Fibroblast of the aortic adventitia (primary cell): ENCODE measurements around the gene NME2. TPM values are rescaled to one million over a fixed set of nuclear protein-coding genes. Genes with fewer than 3 reads are reported as not detected.
"Not testable (repeated sequence)": the region's sequence is repeated elsewhere in the genome, so short reads cannot be mapped to it uniquely, and the experiment has no call there.

Source experiments
- DNase-seq: peaks from one replicate; pipeline ENCODE4 v3.0.0-alpha.2; 2010; ENCODE audit warnings: low read depth
- H3K4me3 ChIP-seq: 2 replicates; pipeline ENCODE4 v1.5.1; 2011; ENCODE audit warnings: low read depth, mild to moderate bottlenecking, control low read depth, low read length, moderate library complexity
- CTCF ChIP-seq: IDR thresholded peaks from 2 replicates; pipeline ENCODE4 v1.5.1; 2011; ENCODE audit warnings: mild to moderate bottlenecking, low read length, control low read depth, inconsistent platforms; ENCODE audit not compliant: insufficient read depth
- total RNA-seq: library from RNA; depleted of rRNA; stranded (reverse); fragments of >200 nt; gene quantifications from 2 replicates; pipeline ENCODE4 v1.2.3, GENCODE V29; 2012; ENCODE audit warnings: low replicate concordance

The NME2 gene
- total RNA-seq, 1 donor = 622 TPM

GRCh38 chr17:51121620-51122472 lies 44.4 kb upstream of the NME2 start:
- TF ChIP-seq CTCF = no peak
- H3K4me3 ChIP-seq = peak overlapping the region; percentile 77
- peak; percentile 92 for DNase-seq

DNA sequence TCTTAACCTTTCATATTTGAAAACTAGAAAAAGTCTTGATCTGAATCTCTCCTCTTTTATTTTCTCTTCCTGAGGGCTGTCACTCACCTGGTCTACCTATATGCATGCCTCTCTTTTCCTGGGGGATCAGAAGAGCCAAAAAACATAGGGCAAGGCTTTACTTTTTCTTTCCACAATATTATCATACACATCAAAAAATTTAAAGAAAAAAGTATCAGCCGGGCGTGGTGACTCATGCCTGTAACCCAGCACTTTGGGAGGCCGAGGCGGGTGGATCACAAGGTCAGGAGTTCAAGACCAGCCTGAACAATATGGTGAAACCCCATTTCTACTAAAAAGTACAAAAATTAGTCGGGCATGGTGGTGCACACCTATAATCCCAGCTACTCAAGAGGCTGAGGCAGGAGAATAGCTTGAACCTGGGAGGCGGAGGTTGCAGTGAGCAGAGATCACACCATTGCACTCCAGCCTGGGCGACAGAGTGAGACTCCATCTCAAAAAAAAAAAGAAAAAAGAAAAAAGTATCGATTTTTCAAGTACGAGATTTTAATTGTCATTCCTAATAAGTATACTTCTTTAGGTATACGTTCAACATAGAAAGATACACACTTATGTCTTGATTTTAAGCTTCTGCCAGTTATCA lies 43.6 kb upstream of the NME2 start:
- not testable (repeated sequence) for DNase-seq, H3K4me3 ChIP-seq

DNA sequence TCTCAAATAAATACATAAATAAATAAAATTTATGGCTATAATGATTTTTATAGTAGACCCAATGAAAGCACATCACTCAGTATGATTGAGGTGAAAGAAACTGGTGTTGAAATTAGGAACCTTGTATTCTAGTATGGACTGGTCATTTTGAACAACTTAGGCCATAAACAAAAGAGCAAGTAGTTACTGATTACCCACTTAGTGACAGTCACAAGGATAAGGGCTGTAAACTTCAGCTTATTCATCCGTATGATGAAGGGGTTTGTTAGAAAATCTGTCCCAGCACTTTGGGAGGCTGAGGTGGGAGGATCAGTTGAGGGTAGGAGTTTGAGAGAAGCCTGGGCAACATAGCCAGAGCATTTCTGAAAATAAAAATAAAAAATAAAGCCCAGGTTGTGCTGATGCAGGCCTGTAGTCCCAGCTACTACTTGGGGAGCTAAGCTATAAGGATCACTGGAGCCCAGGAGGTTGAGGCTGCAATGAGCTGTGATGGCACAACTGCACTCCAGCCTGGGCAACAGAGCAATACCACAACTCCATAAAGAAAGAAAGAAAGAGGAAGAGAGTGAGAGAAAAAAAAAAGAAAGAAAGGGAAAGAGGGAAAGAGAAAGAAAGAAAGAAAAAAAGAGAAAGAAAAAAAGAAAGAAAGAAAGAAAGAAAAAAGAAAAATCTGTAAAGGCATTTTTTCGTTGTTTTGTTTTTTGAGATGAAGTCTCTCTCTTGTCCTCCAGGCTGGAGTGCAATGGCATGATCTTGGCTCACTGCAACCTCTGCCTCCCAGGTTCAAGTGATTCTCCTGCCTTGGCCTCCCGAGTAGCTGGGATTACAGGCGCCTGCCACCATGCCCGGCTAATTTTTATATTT lies 41.3 kb upstream of the NME2 start:
- DNase-seq = no peak
- no peak for TF ChIP-seq CTCF
- no peak overlapping the region for H3K4me3 ChIP-seq

DNA sequence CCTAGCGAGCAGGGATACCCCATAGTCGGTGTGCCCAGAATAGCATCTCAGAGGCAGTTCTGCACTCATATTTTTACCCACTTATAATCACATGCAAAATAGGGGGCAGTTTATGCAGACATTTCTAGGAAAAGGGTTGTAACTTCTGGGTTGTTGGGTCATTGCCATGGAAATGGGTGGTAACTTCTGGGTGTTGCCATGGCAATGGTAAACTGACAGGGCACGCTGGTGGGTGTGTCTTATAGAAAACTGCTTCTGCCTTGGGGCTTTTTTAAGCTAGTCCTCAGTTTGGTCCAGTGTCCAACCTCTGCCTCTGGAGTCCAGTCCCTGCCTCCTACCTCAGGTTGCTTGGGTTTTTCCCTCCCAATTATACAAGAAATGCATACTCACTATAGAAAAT lies 38.1 kb upstream of the NME2 start:
- no peak overlapping the region for H3K4me3 ChIP-seq
- peak; percentile 56 for DNase-seq
- no peak for TF ChIP-seq CTCF

GRCh38 chr17:51132964-51133319 lies 33.3 kb upstream of the NME2 start:
- peak; percentile 19 for DNase-seq
- no peak for TF ChIP-seq CTCF
- no peak overlapping the region for H3K4me3 ChIP-seq

DNA sequence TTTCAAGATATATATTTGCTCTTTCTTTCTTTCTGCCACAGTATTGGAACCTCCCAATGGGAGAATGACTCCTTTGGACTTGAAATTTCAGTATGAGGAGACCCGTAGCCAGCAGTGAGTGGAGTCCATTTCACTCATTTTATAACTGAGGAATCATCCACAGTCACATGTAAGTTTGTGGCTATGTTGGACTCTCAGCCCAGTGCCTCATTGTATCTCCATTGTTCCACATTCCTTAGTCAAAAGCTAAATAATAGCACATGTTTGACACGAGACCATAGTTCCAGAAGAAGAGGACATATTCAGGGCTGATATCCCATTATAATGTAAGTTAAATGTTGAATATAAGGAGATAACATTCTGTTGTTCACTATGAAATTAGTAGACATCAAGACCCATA lies 32.8 kb upstream of the NME2 start:
- TF ChIP-seq CTCF = no peak
- peak; percentile 37 for DNase-seq
- H3K4me3 ChIP-seq = no peak overlapping the region

GRCh38 chr17:51135956-51136355 lies 30.3 kb upstream of the NME2 start:
- DNase-seq = no peak
- TF ChIP-seq CTCF = no peak
- no peak overlapping the region for H3K4me3 ChIP-seq
